Sigmoid colon (tissue), 7 donors: ENCODE data around the gene MRGPRF. TPM values are rescaled to one million over a fixed set of nuclear protein-coding genes. Genes with fewer than 3 reads are reported as not detected.

Experiments used
- DNase-seq: peaks from one replicate; pipeline ENCODE4 v3.0.0-alpha.2; 2019
- H3K27ac ChIP-seq, 4 donors: fragments of 200-600 bp; sonication (generic); one replicate each; pipeline ENCODE4 v1.5.1; 2016 to 2019; ENCODE audit warnings: mild to moderate bottlenecking in 1 of 4
- H3K27me3 ChIP-seq, 3 donors: fragments of 200-600 bp; sonication (generic); one replicate each; pipeline ENCODE4 v1.5.1; 2019; ENCODE audit warnings: mild to moderate bottlenecking in 1 of 3
- H3K36me3 ChIP-seq, 4 donors: fragments of 200-600 bp; sonication (generic); one replicate each; pipeline ENCODE4 v1.5.1; 2016 to 2019
- H3K4me1 ChIP-seq, 4 donors: fragments of 200-600 bp; sonication (generic); one replicate each; pipeline ENCODE4 v1.5.1; 2017 to 2019
- H3K4me3 ChIP-seq, 4 donors: fragments of 200-600 bp; sonication (generic); one replicate each; pipeline ENCODE4 v1.5.1; 2017 to 2019; ENCODE audit warnings: mild to moderate bottlenecking in 2 of 4, moderate library complexity in 1 of 4
- H3K9me3 ChIP-seq, 4 donors: fragments of 200-600 bp in 3 of 4; sonication (generic) in 3 of 4; one replicate each; pipeline versions ENCODE4 v1.5.1 to v1.6.1; 2013 to 2019
- CTCF ChIP-seq, 4 experiments: fragments of 450-650 bp in 3 of 4; fragments of 200-600 bp in 1 of 4; IDR thresholded peaks; one replicate each; pipeline ENCODE4 v1.5.1; 2016 to 2019; ENCODE audit warnings: antibody characterized with exemption in 4 of 4, mild to moderate bottlenecking in 3 of 4, moderate library complexity in 2 of 4
- EP300 ChIP-seq, 4 donors: sonication (generic); formaldehyde crosslinking; IDR thresholded peaks; one replicate each; pipeline ENCODE4 v1.6.1; 2017; ENCODE audit warnings: antibody characterized with exemption in 4 of 4
- POLR2A ChIP-seq, 2 donors: fragments of 450-650 bp; IDR thresholded peaks; one replicate each; pipeline ENCODE4 v1.6.1; 2016; ENCODE audit warnings: antibody characterized with exemption in 2 of 2, mild to moderate bottlenecking in 2 of 2, moderate library complexity in 2 of 2
- POLR2AphosphoS5 ChIP-seq, 4 donors: sonication (generic); formaldehyde crosslinking; IDR thresholded peaks; one replicate each; pipeline ENCODE4 v1.6.1; 2017; ENCODE audit warnings: antibody characterized with exemption in 4 of 4
- WGBS, 2 donors: extraction: QIAGEN DNeasy Blood & Tissue Kit; methylation state at CpG; one replicate each; pipeline ENCODE4 v1.1.7; 2013; 5-methylcytosine and 5-hydroxymethylcytosine counted together
- intact Hi-C: fragments of 100-400 bp; cut with DNase I; formaldehyde crosslinking; loops from one replicate; pipeline ENCODE4 v1.15.1; 2023
- polyA plus RNA-seq, 3 donors: library from polyadenylated mRNA; stranded (reverse); fragments of 200-250 nt; gene quantifications; one replicate each; pipeline ENCODE4 v1.2.3, GENCODE V29; 2013
- total RNA-seq, 4 donors: library from RNA; depleted of rRNA; stranded (reverse); fragments of >200 nt; gene quantifications; one replicate each; pipeline ENCODE4 v1.1.0, GENCODE V29; 2016
- donor health status: healthy with polysubstance abuse.
- donor health status: Bipolar disorder and iron deficiency.
- donor health status: healthy.

Gene MRGPRF
- total RNA-seq (100 to 1,000 TPM; 118 to 263 (median 138) TPM), polyA plus RNA-seq (10 to 100 TPM in 1 of 3 donors, 1 to 10 TPM in 2; 1.8 to 18.7 (median 4.2) TPM)

- TF ChIP-seq POLR2A (IDR thresholded peaks at IDR 0.05) (peak; percentile 94 to 96), EP300 (IDR thresholded peaks at IDR 0.05) (peak in 2 of 4 donors; percentile 31 to 81), POLR2AphosphoS5 (IDR thresholded peaks at IDR 0.05) (peak; percentile 96 to 97 (median 96)), CTCF (IDR thresholded peaks at IDR 0.05) (peak; percentile 68 to 91 (median 74))
- WGBS, 2 donors: 11 to 20% methylated on average over 43 of the region's 43 CpGs
- peak; percentile 100 for DNase-seq
- peak within 1 kb of the TSS; percentile 75 to 84 (median 78) for H3K4me3 ChIP-seq
- intact Hi-C loops: loop anchor here (1.0 to 5.0 kb wide), 2 partner anchors 73 to 171 kb away; partner anchors contain the start of gene CPT1A
- H3K27ac ChIP-seq: peak within 1 kb of the TSS; percentile 91 to 100 (median 98)
- H3K9me3 ChIP-seq: no peaks in the 10 kb centered on the region
- peaks cover 0 to 10% (median 3%) of the 10 kb centered on the region in 4 donors for H3K36me3 ChIP-seq
- peaks cover 0 to 55% (median 48%) of the 10 kb centered on the region in 4 donors for H3K4me1 ChIP-seq
- H3K27me3 ChIP-seq: no peaks in the 10 kb centered on the region
Measured at GRCh38 chr11:69013009-69013951, at the start of gene MRGPRF. MRGPRF (minus strand) TSS chr11:69013246; CDS start chr11:69009901, 3,345 bp downstream.

- DNase-seq: no peak
- 94 to 95% methylated on average over 15 of the region's 15 CpGs for WGBS, 2 donors
- Histone ChIP-seq H3K9me3 (no peaks in the 10 kb centered on the region), H3K4me3 (no peak overlapping the region), H3K4me1 (peaks cover 0 to 61% (median 44%) of the 10 kb centered on the region in 4 donors), H3K36me3 (peaks cover 33 to 69% (median 48%) of the 10 kb centered on the region in 4 donors), H3K27ac (no peak overlapping the region), H3K27me3 (no peaks in the 10 kb centered on the region)
- intact Hi-C loops: no loop called here
- TF ChIP-seq EP300 (IDR thresholded peaks at IDR 0.05): no peak
- no peak for TF ChIP-seq CTCF (IDR thresholded peaks at IDR 0.05)
- TF ChIP-seq POLR2A (IDR thresholded peaks at IDR 0.05): no peak
- TF ChIP-seq POLR2AphosphoS5 (IDR thresholded peaks at IDR 0.05): no peak
Measured at GRCh38 chr11:69062169-69062855, 49.3 kb upstream of the MRGPRF start.

GRCh38 chr11:69061713-69062053 lies 48.6 kb upstream of the MRGPRF start:
- no peak for TF ChIP-seq POLR2A (IDR thresholded peaks at IDR 0.05)
- TF ChIP-seq EP300 (IDR thresholded peaks at IDR 0.05): no peak
- TF ChIP-seq CTCF (IDR thresholded peaks at IDR 0.05): no peak
- no peak for TF ChIP-seq POLR2AphosphoS5 (IDR thresholded peaks at IDR 0.05)
- intact Hi-C loops: no loop called here
- no peak for DNase-seq
- H3K27me3 ChIP-seq: no peaks in the 10 kb centered on the region
- H3K4me3 ChIP-seq: no peak overlapping the region
- peaks cover 33 to 71% (median 52%) of the 10 kb centered on the region in 4 donors for H3K36me3 ChIP-seq
- peak overlapping the region in 1 of 4 donors; percentile 25 for H3K27ac ChIP-seq
- no peaks in the 10 kb centered on the region for H3K9me3 ChIP-seq
- WGBS, 2 donors: 84 to 86% methylated on average over 4 of the region's 4 CpGs
- peaks cover 0 to 58% (median 44%) of the 10 kb centered on the region in 4 donors for H3K4me1 ChIP-seq

- H3K27me3 ChIP-seq: no peaks in the 10 kb centered on the region
- TF ChIP-seq POLR2AphosphoS5 (IDR thresholded peaks at IDR 0.05) (no peak), EP300 (IDR thresholded peaks at IDR 0.05) (no peak), POLR2A (IDR thresholded peaks at IDR 0.05) (no peak), CTCF (IDR thresholded peaks at IDR 0.05) (no peak)
- H3K27ac ChIP-seq: peak overlapping the region in 2 of 4 donors; percentile 3 to 25
- no peaks in the 10 kb centered on the region for H3K9me3 ChIP-seq
- no peak overlapping the region for H3K4me3 ChIP-seq
- 90 to 91% methylated on average over 25 of the region's 25 CpGs for WGBS, 2 donors
- DNase-seq: no peak
- intact Hi-C loops: no loop called here
- peaks cover 0 to 54% (median 41%) of the 10 kb centered on the region in 4 donors for H3K4me1 ChIP-seq
- peaks cover 33 to 71% (median 53%) of the 10 kb centered on the region in 4 donors for H3K36me3 ChIP-seq
Measured at GRCh38 chr11:69060806-69061712, 48.0 kb upstream of the MRGPRF start.
